GM18511 (cell line): ENCODE measurements around the gene ASCC1.

Source experiments
- ATAC-seq: cut with Tn5 transposase; IDR thresholded peaks from one replicate; pipeline ENCODE4 v1.9.1; 2021; ENCODE audit warnings: mild to moderate bottlenecking, moderate library complexity; ENCODE audit not compliant: unreplicated experiment

ASCC1 gene

DNA sequence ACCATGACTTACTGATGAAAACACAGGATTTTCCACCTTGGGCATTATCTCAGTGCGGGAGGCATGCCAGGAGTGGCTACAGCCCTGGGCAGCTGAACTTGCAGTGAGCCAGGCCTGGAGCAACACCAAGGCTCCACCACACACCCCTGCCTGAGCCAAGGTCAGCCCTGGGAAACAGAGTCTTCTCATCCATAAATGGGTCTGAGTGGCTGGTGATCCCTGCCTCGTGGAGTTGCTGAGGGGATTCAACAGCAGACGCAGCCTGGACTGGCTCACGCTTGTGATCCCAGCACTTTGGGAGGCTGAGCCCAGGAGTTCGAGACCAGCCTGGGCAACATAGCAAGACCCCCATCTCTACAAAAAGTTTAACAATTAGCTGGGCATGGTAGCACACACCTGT is 160.0 kb downstream of the ASCC1 start:
- ATAC-seq = no peak

DNA sequence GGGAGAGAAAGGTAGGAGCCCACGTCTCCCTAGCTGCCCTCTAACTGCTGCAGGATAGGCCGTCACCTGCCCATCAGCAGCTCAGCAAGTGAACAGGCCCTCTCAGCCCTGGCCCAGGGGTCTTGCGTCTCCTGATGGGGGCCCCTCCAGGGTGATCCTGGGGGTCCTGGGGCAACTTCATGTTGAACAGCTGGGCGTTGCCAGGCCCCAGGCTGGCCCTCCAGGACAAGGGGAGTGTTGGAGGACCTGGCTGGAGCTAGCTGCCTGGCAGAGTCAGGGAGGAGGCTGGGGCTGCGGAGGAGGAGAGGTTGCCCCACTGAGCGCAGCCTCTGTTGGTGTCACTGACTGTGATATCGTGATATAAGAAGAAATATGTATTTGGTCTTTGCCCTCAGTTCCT is 162.4 kb downstream of the ASCC1 start:
- ATAC-seq = no peak

DNA sequence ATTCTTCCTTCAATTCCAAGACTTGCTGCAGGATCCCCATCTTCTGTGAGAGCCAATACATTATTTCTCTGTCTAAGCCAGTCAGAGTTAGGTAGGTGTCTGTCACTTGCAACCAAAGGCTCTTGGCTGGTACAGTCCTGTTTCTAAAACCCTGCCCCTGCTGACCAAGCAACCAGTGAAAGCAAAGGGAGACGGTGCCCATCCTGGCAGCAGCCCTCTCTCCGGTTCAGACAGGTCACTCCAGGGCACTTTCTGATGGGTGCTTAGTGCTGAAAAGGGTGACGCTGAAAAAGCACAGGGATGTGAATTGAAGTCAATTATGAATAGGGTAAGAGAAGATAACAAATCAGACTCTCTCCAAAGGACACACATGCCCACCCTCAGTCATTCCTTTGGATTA is 165.2 kb downstream of the ASCC1 start:
- ATAC-seq = no peak

DNA sequence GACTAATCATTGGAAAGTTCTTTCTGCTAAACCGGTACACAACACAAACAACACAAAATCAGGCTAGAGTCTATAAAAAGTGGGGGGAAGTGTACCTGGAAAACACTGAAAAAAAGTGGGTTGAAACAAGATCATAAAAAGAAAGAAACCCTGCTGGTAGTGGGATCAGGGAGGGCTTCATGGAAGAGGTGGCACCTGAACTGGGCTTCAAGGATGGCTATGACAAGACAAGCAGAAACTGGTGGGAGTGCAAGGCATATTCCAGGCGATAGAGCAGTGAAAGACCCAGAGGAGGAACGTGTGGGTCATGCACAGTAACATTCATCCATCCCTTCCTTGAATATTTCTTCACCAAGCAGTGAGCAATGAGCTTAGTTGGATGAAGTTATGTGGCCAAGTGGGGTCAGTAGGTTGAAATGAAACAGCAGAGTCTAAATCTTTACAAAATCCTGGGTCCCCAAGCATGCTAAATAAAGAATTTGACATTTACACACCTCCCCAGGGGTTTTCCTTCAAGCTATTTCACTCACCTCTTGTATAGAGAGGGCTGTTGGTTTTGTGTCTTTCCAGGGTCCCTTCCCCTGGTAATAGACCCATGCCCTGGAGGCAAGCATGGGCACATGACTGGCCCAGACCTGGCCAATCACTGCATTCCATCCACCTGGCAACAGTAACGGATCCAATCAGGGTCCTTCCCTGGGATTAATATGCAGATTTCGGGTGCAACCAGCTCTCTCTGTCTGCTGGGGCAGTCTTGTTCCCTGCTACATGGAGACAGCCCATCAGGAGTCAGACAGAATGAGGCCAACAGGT is 165.9 kb downstream of the ASCC1 start:
- ATAC-seq = no peak

DNA sequence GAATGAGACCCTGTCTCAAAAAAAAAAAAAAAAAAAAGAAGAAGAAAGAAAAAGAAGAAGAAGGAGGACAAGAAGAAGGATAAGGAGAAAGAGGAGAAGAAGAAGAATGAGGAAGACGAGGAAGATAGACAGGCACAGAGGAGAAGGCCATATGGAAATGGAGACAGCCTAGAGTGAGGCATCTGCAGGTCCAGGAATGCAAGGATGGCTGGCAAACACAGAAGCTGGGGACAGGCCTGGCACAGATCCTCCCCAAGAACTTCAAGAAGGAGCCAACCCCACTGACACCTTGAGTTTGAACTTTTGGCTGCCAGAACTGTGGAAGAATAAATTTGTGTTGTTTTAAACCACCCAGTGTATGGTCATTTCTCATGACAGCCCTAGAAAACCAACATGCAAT is 166.6 kb downstream of the ASCC1 start:
- no peak for ATAC-seq

DNA sequence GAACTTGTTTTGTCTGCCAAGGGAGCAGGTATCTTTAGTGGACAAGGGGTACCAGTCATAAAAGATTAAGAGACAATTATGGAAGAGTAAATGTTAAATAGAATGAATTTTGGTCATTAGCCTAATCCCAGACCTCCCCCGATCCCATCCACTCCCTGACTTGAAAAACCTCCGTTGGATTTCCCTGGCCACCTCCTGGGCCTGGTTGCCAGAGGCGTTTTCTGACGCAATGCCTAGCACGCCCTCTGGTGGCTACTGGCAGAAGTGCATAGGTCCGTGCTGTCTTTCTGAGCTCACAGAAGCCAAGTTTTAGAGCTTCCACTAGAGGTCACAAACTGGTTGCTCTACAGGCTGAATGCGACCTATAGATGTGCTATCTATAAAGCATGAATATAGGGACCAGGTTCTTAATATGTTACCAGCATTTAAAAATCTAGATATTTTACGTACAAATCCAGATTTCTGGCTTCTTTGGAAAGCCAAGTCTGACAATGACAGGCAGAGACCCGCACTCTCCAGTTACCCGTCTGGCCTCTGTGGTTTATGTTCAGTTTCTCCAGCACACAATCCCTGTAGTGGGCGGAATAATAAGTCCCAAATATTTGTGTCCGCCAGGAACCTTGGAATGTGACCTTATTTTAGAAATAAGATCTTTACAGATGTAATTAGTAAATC is 167.5 kb downstream of the ASCC1 start:
- peak; percentile 58 for ATAC-seq
